HepG2 (cell line): ENCODE measurements around the gene SND1. TPM values are rescaled to one million over a fixed set of nuclear protein-coding genes. Genes with fewer than 3 reads are reported as not detected.

ENCODE experiments used
- DPF2 ChIP-seq: sonication (generic); formaldehyde crosslinking; IDR thresholded peaks from 2 replicates; pipeline ENCODE4 v1.4.0; 2020; ENCODE audit warnings: mild to moderate bottlenecking, low read depth, missing genetic modification reagents, borderline replicate concordance
- E2F2 ChIP-seq: sonication (generic); formaldehyde crosslinking; IDR thresholded peaks from 2 replicates; pipeline ENCODE4 v1.4.0; 2020; ENCODE audit warnings: missing genetic modification reagents, borderline replicate concordance
- FOXK2 ChIP-seq: fragments of 450-650 bp; IDR thresholded peaks from 2 replicates; pipeline ENCODE4 v1.6.1; 2016
- HNRNPH1 ChIP-seq: fragments of 200-400 bp; formaldehyde crosslinking; optimal IDR thresholded peaks from 2 replicates; pipeline ENCODE3; 2017; ENCODE audit warnings: mild to moderate bottlenecking, low read depth, low read length
- PATZ1 ChIP-seq: sonication (generic); formaldehyde crosslinking; IDR thresholded peaks from 2 replicates; pipeline ENCODE4 v1.4.0; 2020; ENCODE audit warnings: missing genetic modification reagents
- RXRB ChIP-seq: IDR thresholded peaks from 2 replicates; pipeline ENCODE4 v1.6.1; 2016; ENCODE audit warnings: borderline replicate concordance, missing genetic modification reagents, missing compliant biosample characterization
- ZBTB8A ChIP-seq: sonication (generic); formaldehyde crosslinking; IDR thresholded peaks from 2 replicates; pipeline ENCODE4 v1.4.0; 2020; ENCODE audit warnings: mild to moderate bottlenecking, low read depth, missing genetic modification reagents, borderline replicate concordance
- ZNF3 ChIP-seq: IDR thresholded peaks from 2 replicates; pipeline ENCODE4 v1.7.0; 2017; ENCODE audit warnings: inconsistent platforms
- ZNF614 ChIP-seq: IDR thresholded peaks from 2 replicates; pipeline ENCODE4 v1.6.1; 2018; ENCODE audit warnings: missing biosample characterization, missing genetic modification reagents, inconsistent platforms, borderline replicate concordance
- ZNF749 ChIP-seq: sonication (generic); formaldehyde crosslinking; IDR thresholded peaks from 2 replicates; pipeline ENCODE4 v1.8.0; 2022; ENCODE audit warnings: mild to moderate bottlenecking, missing genetic modification reagents, moderate library complexity, borderline replicate concordance
- polyA plus RNA-seq, 8 experiments: library from polyadenylated mRNA; depleted of rRNA in 3 of 8; stranded (reverse) in 7 of 8; unstranded in 1 of 8; fragments of >200 nt; fragmentation: Illumina TruSeq in 4 of 8; extraction: Trizol in 4 of 8; gene quantifications; 2 replicates each; pipeline versions ENCODE4 v1.2.1 to v1.2.3, GENCODE V29; 2011 to 2016; ENCODE audit warnings: low read depth in 4 of 8, missing spikeins in 1 of 8, mixed read lengths in 1 of 8; ENCODE audit not compliant: insufficient read depth in 1 of 8
- total RNA-seq, 5 experiments: library from RNA; depleted of rRNA; stranded (reverse); fragments of >200 nt; fragmentation: Illumina TruSeq; extraction: Trizol; gene quantifications; 2 replicates each; pipeline ENCODE4 v1.2.3, GENCODE V29; 2016; ENCODE audit warnings: low read depth in 1 of 5
- TF ChIP-seq, protein P1 (sequence below): sonication (generic); formaldehyde crosslinking; IDR thresholded peaks from 2 replicates; pipeline ENCODE4 v1.4.0; 2020; ENCODE audit warnings: missing genetic modification reagents, borderline replicate concordance
- TF ChIP-seq, protein P2 (sequence below): sonication (generic); formaldehyde crosslinking; IDR thresholded peaks from 2 replicates; pipeline ENCODE4 v1.4.0; 2020; ENCODE audit warnings: missing genetic modification reagents

Gene SND1
- total and polyA plus RNA-seq, 2 of the 13 experiments (the other 11 are each of a cell fraction or from before 2014, with no cell fraction given) = 110 to 182 TPM

DNA sequence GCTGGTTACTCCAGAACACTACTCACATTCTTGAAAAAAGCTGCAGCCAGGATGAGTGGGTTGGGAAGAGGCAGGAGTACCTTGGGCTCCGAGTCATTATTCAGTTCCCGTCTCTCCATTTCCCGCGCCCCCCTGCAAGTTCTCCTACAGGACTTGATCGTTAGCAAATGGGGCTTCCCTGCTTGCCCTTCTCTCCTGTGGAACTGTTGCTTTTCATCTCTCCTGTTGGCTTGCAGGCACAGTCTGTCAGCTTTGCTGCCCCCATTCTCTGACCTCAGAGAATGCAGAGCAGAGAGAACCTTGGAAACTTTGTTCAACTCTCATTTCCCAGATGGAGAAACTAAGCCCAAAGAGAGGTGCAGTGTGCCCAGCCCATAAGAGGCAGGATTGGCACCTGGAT lies 414.9 kb downstream of the SND1 start (continued):
- TF ChIP-seq, protein P1, sequence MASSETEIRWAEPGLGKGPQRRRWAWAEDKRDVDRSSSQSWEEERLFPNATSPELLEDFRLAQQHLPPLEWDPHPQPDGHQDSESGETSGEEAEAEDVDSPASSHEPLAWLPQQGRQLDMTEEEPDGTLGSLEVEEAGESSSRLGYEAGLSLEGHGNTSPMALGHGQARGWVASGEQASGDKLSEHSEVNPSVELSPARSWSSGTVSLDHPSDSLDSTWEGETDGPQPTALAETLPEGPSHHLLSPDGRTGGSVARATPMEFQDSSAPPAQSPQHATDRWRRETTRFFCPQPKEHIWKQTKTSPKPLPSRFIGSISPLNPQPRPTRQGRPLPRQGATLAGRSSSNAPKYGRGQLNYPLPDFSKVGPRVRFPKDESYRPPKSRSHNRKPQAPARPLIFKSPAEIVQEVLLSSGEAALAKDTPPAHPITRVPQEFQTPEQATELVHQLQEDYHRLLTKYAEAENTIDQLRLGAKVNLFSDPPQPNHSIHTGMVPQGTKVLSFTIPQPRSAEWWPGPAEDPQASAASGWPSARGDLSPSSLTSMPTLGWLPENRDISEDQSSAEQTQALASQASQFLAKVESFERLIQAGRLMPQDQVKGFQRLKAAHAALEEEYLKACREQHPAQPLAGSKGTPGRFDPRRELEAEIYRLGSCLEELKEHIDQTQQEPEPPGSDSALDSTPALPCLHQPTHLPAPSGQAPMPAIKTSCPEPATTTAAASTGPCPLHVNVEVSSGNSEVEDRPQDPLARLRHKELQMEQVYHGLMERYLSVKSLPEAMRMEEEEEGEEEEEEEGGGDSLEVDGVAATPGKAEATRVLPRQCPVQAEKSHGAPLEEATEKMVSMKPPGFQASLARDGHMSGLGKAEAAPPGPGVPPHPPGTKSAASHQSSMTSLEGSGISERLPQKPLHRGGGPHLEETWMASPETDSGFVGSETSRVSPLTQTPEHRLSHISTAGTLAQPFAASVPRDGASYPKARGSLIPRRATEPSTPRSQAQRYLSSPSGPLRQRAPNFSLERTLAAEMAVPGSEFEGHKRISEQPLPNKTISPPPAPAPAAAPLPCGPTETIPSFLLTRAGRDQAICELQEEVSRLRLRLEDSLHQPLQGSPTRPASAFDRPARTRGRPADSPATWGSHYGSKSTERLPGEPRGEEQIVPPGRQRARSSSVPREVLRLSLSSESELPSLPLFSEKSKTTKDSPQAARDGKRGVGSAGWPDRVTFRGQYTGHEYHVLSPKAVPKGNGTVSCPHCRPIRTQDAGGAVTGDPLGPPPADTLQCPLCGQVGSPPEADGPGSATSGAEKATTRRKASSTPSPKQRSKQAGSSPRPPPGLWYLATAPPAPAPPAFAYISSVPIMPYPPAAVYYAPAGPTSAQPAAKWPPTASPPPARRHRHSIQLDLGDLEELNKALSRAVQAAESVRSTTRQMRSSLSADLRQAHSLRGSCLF (CRISPR knock-in tag) = no peak
- TF ChIP-seq E2F2 (no peak), PATZ1 (CRISPR knock-in tag) (no peak), HNRNPH1 (no peak), ZBTB8A (CRISPR knock-in tag) (no peak), RXRB (CRISPR knock-in tag) (no peak), DPF2 (CRISPR knock-in tag) (no peak), FOXK2 (no peak), ZNF614 (CRISPR knock-in tag) (no peak), ZNF749 (CRISPR knock-in tag) (no peak), ZNF3 (no peak)
- TF ChIP-seq, protein P2, sequence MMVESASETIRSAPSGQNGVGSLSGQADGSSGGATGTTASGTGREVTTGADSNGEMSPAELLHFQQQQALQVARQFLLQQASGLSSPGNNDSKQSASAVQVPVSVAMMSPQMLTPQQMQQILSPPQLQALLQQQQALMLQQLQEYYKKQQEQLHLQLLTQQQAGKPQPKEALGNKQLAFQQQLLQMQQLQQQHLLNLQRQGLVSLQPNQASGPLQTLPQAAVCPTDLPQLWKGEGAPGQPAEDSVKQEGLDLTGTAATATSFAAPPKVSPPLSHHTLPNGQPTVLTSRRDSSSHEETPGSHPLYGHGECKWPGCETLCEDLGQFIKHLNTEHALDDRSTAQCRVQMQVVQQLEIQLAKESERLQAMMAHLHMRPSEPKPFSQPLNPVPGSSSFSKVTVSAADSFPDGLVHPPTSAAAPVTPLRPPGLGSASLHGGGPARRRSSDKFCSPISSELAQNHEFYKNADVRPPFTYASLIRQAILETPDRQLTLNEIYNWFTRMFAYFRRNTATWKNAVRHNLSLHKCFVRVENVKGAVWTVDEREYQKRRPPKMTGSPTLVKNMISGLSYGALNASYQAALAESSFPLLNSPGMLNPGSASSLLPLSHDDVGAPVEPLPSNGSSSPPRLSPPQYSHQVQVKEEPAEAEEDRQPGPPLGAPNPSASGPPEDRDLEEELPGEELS (CRISPR knock-in tag) = no peak
